ENCODE results near the gene KIAA1586.

DNA sequence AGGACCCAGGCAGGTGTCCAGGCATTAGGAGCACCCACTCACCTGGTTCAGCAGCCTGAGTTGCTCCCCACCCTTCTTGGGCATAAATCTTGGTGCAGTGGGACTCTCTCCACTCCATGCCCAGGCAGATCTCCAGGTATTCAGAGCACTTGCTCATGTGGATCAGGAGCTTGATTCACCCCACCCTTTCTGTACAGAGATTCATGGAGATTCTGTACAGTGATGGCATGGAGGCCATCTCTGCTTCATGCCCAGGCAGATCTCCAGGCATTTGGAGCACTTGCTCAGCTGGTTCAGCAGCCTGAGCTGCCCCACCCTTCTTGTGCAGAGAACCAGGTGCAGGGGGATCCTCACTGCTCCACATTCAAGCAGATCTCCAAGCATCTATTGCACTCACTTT is 47.4 kb upstream of the KIAA1586 start:
- TF ChIP-seq, protein P1, sequence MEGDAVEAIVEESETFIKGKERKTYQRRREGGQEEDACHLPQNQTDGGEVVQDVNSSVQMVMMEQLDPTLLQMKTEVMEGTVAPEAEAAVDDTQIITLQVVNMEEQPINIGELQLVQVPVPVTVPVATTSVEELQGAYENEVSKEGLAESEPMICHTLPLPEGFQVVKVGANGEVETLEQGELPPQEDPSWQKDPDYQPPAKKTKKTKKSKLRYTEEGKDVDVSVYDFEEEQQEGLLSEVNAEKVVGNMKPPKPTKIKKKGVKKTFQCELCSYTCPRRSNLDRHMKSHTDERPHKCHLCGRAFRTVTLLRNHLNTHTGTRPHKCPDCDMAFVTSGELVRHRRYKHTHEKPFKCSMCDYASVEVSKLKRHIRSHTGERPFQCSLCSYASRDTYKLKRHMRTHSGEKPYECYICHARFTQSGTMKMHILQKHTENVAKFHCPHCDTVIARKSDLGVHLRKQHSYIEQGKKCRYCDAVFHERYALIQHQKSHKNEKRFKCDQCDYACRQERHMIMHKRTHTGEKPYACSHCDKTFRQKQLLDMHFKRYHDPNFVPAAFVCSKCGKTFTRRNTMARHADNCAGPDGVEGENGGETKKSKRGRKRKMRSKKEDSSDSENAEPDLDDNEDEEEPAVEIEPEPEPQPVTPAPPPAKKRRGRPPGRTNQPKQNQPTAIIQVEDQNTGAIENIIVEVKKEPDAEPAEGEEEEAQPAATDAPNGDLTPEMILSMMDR (IDR thresholded peaks at IDR 0.05) = no peak
- TF ChIP-seq POLR2A (IDR thresholded peaks at IDR 0.05) = no peak
- no peak for TF ChIP-seq POLR2AphosphoS5 (IDR thresholded peaks at IDR 0.05)

Data from sigmoid colon (tissue), 4 donors.